CD4-positive, alpha-beta T cell treated with Interleukin-17A for 1 hour (primary cell): ENCODE results near the gene ELMO1.

Experiments
- DNase-seq: peaks from one replicate; pipeline ENCODE4 v3.0.0-alpha.2; 2020

Gene ELMO1

DNA sequence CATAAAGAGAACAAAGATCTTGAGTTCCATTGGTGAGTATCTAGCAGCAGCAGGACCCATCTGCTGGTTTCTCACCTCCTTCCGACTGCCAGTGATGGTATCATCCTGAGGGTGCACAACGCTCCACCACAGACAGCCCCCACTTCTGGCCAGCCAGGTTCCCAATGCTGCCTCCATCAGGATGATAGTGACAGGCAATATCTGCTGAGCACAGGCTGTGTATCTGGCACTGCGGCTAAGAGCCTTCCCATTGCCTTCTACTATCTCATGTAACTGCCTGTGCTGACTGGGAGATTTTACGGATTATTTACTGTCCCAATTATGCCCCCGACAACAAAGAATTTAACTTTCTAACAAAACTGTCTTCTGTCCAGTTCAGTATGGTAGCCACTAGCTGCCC lies 372.0 kb downstream of the ELMO1 start:
- DNase-seq: no peak

DNA sequence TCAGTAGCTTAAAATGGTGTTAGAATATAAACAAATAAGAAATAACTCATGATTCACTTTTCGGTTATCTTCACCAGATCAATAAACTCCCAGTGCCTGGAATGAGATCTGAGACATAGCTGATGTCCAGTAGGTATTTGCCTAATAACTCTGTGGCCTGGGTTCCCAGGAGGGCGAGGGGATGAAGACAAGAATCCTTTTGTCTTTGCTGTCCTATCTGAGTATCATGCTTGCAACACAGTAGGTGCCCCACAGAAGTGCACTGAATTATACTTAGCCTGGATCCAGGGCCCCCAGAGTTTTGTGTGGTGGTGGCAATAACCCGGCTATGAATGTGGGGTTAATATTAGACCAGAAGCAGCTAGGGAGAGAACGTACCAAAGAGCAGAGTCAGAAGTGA lies 374.3 kb downstream of the ELMO1 start:
- no peak for DNase-seq

GRCh38 chr7:37071124-37071523 lies 377.5 kb downstream of the ELMO1 start:
- no peak for DNase-seq

- DNase-seq: no peak
Measured at GRCh38 chr7:37070471-37070870, 378.2 kb downstream of the ELMO1 start.

- no peak for DNase-seq
Measured at GRCh38 chr7:37070031-37070430, 378.6 kb downstream of the ELMO1 start.

- no peak for DNase-seq
Measured at GRCh38 chr7:37069336-37069735, 379.3 kb downstream of the ELMO1 start.

DNA sequence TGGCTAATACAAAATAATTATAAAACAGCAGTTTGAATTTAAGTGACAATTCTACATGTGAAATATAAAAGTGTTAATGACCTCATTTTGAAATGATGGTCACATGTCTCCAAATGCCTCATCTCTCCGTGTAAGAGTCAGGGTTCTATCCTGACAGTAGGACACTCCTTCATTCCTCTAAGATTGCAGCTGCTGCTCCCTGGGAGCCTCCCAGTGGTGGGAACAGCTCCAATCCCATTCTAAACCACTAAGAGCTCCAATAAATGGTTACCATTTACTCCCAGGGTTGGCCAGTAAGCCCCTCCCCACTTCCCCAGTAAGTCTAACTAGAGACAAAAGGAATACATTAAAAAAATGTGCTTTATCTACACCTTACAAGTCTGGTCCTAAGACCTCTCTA lies 379.8 kb downstream of the ELMO1 start:
- DNase-seq: no peak

DNA sequence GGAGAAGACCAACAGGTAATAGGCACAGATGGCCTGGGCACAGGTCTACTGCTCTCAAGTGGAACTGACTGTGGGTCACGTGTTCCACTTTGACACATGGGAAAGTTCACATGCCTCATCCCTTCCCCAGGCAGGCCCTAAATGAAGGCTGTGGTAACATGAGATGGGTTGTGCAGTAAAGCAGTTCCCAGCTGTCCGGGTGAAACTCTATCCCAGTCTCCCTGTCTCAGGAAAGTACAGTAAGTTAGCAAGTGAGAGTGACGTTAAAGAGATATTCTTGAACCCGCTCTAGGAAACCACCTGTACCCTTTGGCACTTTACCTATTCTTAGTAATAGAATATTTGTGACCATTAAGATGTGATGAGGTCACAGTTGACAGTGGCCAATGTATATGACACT lies 380.6 kb downstream of the ELMO1 start:
- no peak for DNase-seq

DNA sequence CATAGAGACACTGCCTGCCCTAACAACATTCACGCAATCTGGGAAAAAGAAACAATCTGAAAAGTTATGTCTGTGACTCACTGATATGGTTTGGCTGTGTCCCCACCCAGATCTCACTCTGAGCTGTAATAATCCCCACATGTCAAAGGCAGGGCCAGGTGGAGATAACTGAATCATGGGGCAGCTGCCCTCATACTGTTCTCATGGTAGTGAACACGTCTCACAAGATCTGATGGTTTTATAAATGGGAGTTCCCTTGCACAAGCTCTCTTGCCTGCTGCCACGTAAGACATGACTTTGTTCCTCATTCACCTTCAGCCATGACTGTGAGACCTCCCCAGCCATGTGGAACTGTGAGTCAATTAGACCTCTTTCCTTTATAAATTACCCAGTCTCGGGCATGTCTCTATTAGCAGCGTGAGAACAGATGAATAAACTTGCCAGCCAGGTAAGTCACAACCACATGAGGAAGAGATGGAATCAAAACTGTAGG lies 382.8 kb downstream of the ELMO1 start:
- DNase-seq: no peak

DNA sequence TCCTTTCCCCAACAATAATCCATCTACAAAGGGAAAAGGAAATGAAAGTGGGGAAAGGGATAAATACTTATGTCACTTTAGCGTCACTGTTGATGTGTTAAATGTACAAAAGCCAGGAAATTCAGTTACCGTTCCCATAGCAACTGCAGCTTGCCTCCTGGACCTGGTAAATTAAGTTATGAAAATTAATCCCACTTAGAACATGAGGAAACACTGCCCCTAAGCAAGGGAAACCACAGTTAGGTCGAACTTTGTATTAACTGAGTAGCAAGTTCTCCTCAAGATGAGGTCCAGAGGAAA lies 386.2 kb downstream of the ELMO1 start:
- no peak for DNase-seq

GRCh38 chr7:37061849-37062559 lies 386.7 kb downstream of the ELMO1 start:
- DNase-seq: no peak

GRCh38 chr7:37056234-37056912 lies 392.3 kb downstream of the ELMO1 start:
- no peak for DNase-seq

DNA sequence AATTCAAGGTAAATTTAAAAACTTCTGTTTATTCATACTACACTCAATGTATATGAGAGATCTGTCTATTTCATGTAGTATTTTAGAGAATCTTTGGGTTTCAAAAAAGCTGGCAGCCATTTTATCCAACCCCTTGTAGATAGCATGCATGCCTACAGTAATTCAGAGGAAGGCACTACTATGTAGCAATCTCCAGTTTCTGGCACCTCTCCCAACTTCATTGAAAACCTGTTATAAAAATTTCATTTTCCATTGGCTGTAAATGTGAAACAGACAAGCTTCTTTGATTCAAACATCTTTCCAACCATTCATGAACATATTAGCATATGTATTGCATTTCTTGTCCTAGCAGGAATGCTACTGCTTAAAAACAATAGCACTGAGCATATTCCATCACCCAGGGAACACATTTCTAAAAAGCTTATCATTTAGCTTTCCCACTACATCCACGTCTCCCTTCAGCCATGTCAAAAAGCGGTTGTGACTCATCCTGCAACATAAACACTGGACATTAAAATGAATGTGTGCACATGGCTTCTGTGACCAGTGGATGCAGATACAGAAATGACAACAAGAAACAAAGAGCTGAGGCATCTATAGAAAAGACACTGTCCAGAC lies 393.9 kb downstream of the ELMO1 start:
- no peak for DNase-seq

DNA sequence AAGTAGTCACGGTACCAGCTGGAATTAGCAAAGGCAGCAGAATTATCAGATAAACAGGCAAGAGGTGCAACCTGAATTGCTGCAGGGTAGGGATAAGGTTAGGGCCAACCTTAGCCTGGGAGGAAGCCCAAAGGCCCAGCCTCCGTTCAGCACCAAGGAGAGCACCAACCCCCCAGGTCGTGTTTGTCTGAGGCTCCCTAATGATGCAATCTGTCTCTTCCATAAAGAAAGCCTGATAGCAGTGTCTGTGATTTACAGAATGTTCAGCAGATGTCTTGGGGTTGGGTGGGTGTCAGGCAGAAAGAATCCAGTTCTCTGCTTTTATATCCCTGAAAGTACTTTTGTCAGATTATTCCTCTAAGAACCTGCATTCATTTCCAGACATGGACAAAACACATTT lies 396.0 kb downstream of the ELMO1 start:
- DNase-seq: no peak

- no peak for DNase-seq
Measured at GRCh38 chr7:37050801-37051200, 397.9 kb downstream of the ELMO1 start.

DNA sequence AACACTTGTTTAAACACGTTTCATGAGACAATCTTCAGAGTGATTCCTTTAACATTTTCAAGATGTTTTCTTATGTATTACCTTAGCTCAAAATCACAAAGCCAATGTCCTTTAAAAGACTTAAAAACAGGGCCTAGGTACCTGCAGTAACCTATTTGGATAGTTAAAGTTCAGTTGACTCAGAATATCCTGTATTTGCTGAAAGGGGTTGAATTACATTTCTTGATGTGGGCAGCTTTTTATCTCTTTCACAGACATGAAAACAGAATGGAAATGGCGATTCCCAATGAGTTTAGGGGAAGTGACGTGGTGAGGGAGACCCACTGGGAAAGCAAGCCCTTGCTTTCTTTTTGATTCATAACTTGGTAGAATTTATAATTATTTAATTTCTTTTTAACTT lies 400.0 kb downstream of the ELMO1 start:
- no peak for DNase-seq

GRCh38 chr7:37047260-37047659 lies 401.4 kb downstream of the ELMO1 start:
- no peak for DNase-seq

GRCh38 chr7:37046531-37047079 lies 402.1 kb downstream of the ELMO1 start:
- no peak for DNase-seq

GRCh38 chr7:37045681-37046179 lies 402.9 kb downstream of the ELMO1 start:
- no peak for DNase-seq

DNA sequence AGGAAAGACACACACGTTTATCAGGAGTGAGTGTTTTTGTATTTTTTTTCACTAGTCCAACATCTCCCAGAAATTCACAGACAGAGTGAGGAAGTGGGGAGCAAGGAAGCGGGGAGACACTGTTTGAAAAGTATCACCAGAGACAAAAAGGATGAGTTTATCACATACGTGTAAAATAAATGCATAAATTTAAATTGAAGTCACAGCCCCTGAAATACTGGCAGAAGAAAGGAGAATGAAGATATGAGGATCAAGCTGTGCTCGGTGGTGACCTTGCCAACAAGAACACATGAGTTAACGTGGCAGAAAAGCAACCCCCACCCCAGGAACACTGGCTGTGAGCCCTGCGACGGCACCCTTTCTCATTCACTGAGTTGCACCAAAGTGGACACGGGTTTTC lies 407.2 kb downstream of the ELMO1 start:
- no peak for DNase-seq

DNA sequence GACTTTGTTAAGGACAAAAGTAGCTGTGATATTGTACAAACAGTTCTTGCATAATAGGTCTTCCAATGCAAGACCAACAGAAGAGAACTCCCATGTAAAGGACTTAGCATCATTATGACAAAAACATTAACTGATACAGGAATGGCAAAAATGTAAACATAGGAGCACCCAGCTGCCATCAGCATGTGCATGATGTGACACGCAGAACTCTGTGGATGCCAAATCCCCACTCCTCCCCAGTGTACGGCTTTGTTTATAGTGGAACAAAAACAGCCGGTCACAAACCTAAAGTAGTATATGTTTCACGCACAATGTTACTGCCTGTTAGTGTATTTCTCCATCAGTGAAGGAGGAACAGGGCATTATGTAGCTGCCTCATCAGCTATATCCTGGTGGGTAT lies 408.3 kb downstream of the ELMO1 start:
- DNase-seq: no peak

DNA sequence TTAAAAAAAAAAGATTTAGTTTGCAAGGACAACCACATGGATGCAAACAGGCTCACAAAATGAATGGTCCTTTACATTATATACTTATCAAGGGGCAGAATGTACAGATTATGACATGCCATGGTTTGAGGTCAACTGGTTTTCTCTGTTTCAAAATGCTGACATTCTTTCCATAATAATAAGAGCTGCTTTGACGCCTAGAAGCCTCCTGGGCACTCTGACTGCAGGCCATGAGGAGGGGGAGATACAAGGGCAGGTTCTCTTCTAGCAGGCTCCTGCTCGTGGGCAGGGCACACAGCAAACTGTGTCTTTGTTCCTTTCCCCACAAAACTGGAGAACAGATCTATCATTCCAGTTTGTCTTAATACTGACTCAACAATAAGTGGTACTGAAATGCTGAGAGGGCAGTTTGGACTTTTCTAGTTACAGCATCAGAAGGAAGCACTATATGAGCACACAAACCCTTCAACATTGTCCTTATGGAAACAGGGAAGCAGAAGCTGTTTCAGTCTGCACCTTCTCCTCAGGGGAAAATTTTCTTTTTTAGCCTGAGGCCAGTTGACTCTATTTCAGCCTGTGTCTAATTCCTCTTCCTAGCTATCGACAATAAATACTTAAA lies 409.4 kb downstream of the ELMO1 start:
- no peak for DNase-seq

DNA sequence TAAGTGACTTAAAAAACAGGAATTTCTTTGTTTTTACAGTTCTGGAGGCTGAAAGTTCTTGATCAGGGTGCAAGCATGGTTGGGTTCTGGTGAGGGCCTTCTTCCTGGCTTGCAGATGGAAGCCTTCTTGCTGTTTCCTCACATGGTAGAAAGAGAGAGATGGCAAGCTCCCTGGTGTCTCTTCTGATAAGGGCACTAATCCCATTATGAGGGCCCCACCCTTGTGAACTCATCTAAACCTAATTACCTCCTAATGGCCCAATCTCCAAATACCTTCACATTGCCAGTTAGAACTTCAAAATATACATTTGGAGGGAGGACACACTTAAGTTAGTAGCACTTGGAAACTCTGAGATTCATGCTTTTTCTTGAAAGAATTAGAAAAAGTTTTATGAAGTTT lies 410.0 kb downstream of the ELMO1 start:
- no peak for DNase-seq

DNA sequence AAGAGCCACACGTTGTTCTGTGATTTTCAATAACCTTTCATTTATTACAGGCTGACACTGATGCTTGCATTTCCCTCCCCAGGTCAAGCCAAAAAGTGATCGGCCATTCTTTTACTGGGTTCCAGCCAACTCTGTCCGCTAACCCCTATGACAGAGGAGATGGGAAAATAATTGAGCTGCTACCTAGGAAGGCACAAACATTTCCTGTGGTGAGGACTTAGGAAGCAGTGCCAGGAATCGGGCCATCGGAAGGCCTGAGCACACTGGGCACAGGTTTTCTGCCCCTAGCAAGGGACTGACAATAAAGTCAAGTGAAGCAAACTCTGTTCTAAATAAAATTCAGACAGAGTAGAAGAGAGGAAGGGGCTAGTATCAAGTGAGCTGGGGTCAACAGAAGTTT lies 411.4 kb downstream of the ELMO1 start:
- DNase-seq: no peak
